NCI-H1930 (cell line): ENCODE measurements around the gene BANP.
"Not testable (repeated sequence)": the region's sequence is repeated elsewhere in the genome, so short reads cannot be mapped to it uniquely, and the experiment has no call there.

Source experiments
- DNase-seq, 2 experiments: peaks; one replicate each; lab custom pipeline; 2025; lab: John Stamatoyannopoulos, UW

Gene BANP

DNA sequence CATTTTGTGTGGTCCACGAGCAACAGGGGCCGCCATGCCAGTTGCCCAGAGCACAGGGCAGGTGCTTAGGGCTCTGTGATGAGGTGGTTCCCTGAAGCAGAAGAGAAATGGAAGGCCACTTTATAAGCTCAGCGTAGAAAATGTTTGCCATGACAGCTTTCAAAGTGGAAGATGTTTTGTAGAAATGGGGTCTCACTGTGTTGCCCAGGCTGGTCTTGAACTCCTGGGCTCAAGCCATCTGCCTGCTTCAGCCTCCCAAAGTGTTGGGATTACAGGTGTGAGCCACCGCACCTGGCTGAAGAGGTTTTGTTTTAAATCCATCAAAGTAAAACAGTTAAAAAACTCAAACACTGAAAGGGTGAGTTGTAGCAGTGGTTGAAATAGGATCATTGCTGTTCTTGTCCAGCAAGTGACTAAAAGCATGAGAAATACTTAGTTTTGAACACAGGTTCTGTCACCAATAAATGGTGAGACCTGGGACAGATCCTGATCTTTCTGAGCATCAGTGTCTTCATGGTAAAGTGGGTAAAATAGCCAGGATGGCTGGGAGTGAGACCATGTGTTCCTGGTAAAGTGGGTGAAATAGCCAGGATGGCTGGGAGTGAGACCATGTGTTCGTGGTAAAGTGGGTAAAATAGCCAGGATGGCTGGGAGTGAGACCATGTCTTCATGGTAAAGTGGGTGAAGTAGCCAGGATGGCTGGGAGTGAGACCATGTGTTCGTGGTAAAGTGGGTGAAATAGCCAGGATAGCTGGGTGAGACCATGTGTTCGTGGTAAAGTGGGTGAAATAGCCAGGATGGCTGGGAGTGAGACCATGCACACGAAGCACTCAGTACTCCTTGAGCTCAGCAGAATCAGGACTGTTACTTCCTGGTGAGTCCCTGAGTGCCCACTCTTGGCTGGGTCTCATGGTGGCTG is 46.0 kb downstream of the BANP start:
- DNase-seq = no peak

DNA sequence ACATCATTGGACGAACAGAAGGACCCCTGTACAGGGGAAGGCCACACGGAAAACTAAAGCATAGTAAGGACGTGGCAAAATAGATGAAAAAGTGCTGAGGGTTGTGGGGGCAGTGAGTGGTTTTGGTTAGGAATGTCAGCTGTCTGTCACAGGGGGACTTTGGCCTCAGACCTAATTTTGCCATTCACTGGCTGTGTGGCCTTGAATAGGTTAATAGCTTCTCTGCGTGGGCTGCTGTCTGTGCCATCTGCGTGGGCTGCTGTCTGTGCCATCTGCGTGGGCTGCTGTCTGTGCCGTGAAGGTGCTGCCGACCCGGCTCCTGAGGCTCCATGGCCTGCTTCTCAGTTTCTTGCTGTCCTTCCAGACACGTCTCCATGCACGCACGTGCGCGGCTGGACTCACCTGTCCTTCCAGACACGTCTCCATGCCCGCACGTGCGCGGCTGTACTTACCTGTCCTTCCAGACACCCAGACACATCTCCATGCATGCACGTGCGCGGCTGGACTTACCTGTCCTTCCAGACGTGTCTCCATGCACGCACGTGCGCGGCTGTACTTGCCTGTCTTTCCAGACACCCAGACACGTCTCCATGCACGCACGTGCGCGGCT is 47.1 kb downstream of the BANP start:
- not testable (repeated sequence) for DNase-seq

DNA sequence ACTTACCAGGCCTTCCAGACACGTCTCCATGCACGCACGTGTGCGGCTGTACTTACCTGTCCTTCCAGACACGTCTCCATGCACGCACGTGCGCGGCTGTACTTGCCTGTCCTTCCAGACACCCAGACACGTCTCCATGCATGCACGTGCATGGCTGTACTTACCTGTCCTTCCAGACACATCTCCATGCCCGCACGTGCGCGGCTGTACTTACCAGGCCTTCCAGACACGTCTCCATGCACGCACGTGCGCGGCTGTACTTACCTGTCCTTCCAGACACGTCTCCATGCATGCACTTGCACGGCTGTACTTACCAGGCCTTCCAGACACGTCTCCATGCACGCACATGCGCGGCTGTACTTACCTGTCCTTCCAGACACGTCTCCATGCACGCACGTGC is 47.8 kb downstream of the BANP start:
- not testable (repeated sequence) for DNase-seq

DNA sequence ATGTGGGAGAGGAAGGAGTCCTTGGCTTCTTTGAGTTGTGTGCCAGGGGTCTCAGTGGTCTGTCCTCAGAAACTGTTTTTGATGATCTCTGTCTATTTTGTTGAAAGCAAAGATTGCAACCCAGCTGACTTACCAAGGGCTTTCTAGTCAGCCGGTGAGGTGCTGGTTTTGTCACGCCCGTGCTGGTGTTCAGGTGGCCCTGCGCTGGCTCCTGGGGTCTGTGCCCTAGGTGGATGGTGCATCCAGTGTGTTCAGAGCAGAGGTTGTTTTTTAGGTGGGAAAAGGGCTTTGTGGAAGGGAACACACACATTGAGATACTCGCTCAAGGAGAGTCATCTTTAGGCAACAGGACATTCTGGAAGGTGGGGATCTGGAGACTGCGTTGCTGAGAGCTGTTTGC is 51.0 kb downstream of the BANP start:
- no peak for DNase-seq

DNA sequence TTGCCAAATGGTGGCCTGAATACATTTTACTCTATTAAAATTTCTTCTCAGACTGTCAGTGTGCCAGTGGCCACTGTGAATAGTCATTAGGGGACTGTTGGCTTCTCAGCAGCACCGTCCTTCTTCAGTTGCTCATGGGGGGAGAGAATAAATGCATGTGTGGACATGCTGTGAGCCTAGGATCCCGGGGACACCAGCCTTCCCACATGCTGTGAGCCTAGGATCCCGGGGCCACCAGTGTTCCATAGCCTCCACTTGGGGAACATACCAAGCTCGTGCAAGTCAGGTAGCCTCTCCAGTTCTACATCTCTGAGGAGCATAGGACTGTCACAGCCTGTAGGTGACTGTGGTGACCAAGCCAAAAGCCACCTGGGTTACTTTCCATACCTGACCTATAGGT is 51.5 kb downstream of the BANP start:
- no peak for DNase-seq

DNA sequence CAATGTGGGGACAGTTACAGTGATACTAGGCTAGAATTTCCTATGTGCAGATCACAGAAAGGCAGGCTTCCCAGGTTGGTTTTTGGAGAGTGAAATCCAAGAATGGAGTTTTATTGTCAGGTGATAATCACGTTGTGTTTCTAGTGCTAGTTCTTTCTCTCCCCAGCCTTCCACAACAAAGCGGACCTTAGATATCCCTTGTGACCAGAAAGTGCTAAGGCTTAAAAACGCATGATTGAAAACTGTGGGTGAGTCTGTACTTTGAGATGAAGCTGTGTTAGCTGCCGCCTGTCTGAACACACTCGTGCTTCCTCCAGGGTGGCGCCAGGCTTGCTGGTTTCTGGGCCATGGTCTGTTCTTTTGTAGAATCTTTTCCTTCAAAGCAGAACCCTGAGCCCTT is 52.1 kb downstream of the BANP start:
- no peak for DNase-seq

DNA sequence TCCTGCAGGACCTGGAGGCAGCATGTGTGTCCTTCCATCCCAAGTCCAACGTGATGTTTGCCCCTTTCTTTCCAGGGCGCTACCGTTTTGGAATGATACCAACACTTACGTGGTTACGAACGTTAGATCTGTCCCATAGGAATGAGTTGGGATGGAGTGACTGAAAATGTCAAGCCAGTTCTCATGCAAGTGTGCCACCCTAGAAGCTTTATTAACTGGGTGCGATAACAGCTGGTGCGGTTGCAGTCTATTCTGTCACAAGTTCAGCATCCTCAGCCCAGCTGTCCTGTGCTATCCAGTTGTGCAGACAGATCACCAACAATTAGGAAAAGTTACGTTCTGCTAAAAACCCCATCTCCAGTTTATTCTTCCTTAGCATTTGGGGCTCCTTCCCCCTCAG is 52.5 kb downstream of the BANP start:
- no peak for DNase-seq

DNA sequence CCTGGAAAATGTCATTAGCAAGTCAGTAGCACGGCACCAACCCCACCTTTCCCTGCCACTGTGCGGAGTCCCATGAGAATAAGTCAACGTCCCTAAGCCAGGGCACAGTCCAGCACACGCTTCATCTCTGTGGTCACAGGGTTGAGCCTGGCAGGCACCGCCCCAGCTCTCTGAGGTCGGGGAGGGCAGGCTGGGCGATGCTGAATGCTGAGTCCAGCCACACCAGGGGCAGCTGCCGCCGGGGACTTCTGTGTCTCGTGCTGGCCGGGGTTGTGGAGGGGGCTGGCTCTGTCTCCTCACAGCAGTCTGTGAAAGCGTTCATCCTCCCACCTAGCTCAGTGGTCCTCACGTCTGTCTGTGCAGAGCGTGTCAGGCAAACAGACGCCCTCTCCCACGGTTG is 53.2 kb downstream of the BANP start:
- no peak for DNase-seq

DNA sequence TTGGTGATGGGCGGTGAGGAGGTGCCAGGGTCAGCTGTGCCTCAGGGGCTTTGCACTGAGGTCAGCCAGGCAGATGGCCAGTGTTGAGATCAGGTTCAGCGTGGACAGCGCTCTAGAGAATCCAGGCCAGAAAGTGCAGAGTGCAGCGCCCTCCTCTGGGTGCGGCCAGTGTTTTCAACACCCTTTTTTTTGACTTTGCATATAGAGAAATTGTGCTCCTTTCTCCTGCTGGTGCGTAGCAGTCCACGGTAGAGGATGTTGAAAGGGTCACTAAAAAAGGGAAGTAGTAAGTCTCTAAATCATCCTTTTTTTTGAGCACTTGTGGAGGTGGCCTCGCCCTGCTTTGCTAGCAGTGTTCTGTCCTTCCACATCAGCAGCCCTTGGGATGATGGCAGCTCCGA is 53.9 kb downstream of the BANP start:
- DNase-seq = no peak

DNA sequence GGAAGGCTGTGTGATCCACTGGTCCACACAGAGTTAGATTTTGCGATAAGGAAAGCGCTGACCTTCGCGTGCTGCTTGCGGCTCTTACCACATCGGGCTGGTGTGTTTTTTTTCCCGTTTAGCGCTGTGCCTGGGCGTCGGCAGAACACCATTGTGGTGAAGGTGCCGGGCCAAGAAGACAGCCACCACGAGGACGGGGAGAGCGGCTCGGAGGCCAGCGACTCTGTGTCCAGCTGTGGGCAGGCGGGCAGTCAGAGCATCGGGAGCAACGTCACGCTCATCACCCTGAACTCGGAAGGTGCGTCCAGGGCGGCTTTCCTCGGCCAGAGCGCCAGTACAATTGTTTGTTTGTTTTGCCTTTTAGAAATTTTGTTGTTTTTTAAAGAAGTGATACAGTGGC is 54.7 kb downstream of the BANP start:
- DNase-seq = no peak

DNA sequence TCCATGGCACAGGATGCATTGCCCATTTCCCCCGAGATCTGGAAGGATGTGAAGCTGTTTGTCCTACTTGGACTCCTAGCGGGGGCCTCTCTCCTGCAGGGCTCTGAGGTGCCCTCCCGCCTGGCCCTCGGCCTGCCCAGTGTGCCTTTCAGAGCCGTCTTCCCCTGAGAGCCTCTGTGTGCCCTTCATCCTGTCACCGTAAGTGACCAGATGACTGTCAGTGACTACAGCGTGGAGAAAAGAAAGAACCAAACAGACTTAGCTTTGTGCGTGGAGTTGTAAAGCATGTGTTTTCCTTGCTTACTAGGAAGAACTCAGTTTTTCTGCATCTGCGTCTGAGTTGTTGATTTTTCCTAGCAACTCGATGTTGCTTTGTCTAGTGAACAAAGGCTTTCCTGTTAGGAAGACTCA is 56.1 kb downstream of the BANP start:
- DNase-seq = no peak

DNA sequence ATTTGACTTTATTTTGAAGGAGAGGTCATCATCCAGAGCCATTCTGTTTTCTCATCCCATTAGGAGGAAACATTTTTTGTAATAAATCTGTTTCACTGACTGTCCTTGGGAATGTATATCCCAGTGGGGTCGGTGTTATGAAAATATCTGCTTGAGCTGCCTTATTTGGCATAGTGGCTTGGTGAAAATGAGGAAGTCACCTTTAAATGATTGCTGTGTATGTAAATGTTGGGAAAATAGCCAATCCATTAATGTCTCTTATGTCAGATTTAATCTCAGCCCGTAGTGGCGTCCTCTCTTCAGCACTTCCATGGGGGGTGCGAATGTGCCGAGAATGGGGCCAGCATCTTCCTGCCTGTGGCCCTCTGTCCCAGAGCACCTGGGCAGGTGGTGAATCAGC is 57.6 kb downstream of the BANP start:
- DNase-seq = no peak

DNA sequence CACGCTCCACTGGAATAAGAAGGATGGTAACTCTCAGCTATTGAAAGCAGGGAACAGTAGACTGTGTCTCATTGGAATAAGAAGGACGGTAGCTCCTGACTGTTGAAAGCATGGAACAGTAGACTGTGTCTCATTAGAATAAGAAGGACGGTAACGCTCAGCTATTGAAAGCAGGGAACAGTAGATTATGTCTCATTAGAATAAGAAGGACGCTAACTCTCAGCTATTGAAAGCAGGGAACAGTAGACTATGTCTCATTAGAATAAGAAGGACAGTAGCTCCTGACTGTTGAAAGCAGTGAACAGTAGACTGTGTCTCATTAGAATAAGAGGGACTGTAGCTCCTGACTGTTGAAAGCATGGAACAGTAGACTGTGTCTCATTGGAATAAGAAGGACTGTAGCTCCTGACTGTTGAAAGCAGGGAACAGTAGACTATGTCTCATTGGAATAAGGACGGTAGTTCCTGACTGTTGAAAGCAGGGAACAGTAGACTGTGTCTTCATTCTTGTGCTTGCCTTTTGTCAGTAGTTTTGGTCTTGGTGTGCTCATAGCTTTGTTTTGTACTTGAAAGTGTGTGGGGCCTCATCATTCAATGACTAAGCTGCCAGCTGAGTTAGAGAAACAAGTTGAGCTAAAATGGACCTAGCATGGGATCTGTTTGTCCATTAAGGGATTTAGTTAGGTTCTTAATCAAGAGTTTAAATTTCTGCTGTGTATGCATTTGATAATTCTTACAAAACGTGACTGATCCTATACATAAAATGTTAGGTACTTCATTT is 58.5 kb downstream of the BANP start:
- DNase-seq = no peak

DNA sequence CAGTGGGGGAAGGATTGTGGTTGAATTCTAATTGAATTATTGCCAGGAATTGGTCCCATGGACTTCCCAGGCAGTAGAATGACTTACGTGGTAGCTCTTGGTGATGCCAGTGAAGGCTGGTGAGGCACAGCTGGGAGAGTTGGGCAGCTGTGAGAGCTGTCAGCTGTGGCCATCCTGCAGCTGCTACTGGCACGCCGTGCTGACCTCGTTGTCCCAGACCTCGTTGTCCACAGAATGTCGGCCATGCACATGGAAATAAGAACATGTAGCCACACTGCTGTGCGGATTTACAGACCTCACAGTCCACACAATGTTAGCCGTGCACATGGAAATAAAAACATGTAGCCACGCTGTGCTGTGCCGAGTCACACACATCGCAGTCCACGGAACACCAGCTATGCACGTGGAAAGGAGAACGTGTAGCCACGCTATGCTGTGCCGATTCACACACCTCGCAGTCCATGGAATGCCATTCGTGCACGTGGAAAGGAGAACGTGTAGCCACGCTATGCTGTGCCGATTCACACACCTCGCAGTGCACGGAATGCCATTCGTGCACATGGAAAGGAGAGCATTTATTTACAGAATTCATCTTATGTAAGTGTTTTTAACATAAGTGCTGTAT is 59.2 kb downstream of the BANP start:
- DNase-seq = no peak

DNA sequence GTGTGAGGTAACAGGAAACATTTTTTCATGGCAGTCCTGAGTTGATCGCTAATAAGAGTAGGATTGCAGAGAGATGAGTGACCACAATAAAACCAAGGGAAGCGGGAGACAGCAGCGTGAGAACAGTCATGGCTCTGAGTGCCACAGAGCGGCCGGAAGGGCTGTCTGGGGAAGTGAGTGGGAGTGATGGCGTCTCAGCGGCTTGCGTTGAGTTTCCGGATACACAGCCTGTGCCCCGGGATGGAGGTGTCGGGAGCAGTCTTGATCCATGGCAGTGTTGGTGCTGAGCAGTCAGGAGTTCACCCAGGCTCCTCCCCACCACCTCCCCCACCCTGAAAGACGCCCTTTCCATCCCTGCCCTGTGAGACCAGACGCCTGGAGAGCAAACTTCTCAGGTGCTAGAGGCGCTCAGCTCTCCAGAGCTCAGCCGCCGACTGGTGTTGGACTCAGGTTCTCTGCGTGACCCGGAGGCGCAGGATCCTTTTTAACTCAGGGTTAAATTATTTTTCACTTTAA is 59.8 kb downstream of the BANP start:
- no peak for DNase-seq

DNA sequence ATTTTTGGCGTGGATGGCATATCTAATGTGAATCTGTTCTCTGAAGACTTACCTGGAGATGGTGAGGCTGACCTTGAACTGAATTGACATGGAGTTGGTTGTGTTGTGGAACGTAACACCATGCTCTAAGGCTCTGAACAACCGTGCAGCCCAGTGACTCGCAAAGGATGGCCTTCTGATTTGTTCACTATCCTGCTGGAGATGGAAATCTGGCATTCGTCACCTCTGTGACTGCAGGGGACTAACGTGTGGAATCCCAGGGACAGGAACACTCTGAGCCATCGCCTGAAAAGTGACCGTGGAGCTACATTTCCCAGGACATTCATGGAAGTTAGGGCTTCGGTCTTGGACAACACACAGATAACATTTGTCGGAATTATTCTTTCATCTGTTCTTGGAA is 61.1 kb downstream of the BANP start:
- DNase-seq = no peak

DNA sequence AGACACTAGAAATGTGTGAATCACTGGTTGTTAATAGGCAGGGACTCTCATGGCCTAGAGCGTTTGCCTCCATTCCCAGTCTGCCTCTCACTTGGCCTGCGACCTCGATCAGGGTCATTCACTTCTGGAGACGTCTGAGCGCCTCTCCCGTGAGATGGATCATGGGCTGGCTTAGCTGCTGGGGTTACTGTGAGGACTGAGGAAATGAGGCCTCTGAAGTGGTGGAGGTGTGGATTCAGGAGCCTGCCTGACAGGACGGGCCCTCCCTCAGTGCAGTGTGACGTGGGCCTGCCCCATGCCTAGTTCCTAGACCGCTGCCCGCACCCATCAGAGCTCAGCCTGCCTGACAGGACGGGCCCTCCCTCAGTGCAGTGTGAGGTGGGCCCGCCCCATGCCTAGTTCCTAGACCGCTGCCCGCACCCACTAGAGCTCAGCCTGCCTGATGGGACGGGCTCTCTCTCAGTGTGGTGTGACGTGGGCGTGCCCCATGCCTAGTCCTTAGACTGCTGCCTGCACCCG is 61.9 kb downstream of the BANP start:
- DNase-seq = no peak

DNA sequence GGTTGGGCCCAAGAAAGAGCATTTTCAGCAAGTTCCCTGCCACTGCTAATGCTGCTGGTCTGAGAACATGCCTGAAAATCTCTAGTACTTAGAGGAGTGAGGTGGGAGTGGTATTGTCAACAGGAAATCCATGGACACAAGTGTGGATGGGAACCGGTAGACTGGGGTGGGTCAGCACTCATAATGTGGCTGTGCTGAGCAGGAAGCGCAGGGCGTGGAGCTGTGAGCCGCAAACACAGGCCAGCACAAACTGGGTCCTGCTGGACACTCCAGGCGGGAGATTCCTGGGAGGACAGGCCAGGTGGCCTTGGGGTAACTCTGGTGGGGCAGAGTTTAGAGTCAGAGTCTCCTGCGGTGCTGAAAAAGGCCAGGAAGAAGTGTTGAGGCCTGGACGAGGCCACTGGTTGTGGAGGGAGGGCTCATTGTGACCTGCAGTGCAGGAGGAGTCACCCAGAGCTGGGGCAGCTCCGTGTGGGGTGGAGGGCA is 62.6 kb downstream of the BANP start:
- DNase-seq = no peak

DNA sequence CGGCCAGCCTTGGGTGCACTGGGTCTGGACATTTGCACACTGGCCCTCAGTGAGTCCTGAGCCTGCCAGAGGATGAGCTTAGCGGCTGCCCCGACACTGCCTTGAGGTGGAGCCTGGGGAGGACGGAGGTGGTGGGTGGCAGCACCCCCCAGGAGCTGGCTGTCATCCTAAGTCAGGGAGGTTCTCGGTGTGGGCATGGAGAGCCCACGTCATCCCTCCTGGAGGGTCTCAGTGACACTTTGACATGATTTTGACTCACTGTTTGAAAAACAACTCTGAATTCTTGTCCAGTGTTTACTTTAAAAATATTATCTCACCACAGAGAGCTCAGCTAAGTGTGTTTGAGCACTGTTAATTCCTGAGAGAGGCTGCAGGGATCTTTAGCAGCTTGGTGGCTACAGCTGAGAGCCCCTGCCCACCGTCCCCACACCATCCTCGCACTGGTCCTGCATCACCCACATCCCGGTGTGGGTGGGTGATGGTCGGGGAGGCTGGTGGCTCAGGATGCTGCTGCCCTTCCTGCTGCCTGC is 63.1 kb downstream of the BANP start:
- DNase-seq = no peak

DNA sequence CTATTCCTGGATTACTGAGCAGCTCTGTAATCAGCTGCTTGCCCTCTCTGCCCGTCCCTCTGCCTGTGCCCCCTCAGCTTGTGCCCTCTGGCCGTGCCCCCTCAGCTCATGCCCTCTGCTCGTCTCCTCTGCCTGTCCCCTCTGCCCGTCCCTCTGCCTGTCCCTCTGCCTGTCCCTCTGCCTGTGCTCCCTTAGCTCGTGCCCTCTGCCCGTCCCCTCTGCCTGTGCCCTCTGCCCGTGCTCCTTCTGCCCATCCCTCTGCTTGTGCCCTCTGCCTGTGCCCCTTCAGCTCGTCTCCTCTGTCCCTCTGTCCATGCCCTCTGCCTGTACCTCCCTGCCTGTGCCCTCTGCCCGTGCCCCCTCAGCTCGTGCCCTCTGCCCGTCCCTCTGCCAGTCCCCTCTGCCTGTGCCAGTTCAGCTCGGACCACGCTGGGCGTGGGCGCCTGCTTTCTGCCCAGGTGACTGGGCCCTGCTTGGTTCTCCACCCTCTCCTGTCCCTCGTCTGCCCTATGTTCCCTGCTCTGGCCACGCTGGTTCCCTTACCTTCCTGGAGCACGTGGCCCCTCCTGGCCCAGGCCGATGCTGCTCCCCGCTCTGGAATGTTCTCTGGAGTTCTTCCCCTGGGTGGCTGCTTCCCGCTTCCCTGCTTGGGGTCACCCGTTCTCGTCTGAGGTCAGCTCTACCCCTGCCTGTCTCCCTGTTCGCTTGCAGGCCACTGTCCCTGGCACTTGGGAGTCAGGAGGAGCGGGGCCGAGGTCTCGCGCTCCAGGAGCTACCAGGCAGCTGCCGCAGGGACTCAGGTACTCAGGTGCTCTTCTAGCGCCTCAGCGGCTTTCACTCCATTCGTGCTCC is 63.9 kb downstream of the BANP start:
- DNase-seq = no peak

DNA sequence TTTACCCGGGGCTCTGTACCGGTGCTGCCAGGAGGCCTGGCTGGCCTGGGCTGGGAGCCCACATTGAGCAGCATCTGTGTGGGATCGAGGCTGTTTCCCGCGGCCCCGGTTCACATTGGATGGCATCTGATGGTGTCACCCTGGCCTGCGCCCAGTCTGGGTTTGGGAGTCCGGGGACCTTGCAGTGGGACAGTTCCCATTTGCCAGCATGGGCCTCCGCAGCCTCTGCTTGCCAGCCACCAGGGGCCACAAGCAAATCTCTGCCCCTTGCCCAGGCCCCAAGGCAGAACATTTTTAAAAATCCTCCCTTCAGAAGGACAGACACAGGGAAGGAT is 64.5 kb downstream of the BANP start:
- DNase-seq = no peak
